GM18951 (cell line): Measurements from ENCODE around the gene FAM149A.

ENCODE experiments used
- POLR2A ChIP-seq: IDR thresholded peaks from 4 replicates; pipeline ENCODE4 v1.6.1; 2011; ENCODE audit warnings: mild to moderate bottlenecking; ENCODE audit not compliant: insufficient read length, insufficient read depth; ENCODE audit errors: extremely low read depth
- in situ Hi-C: fragments of 300-500 bp; cut with MboI; formaldehyde crosslinking; loops from one replicate; pipeline ENCODE4 v1.12.0; 2022; ENCODE audit warnings: low sequenced_read_pairs, mixed read lengths, inconsistent platforms; ENCODE audit not compliant: unreplicated experiment

Gene FAM149A

DNA sequence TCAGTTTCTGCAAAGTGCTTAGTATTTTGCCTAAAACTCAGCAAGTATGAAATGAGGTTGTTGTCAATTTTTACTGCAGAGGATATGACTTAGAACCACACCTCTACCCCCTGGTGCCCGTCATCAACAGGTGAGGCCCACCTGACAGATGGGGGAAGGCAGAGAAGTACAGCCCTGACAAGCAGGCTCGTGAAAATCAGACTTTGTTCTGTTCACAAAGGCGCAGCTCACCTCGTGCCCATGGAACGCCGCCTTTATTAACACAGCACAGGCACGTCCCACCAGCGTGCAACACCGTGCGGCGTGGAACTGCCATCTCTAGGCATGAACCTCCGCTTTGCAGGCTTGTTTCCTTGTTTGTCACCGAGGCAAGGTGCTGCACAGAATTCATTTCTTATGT is 100.2 kb downstream of the FAM149A start:
- in situ Hi-C loops, result no loop called here
- TF ChIP-seq POLR2A, result no peak

DNA sequence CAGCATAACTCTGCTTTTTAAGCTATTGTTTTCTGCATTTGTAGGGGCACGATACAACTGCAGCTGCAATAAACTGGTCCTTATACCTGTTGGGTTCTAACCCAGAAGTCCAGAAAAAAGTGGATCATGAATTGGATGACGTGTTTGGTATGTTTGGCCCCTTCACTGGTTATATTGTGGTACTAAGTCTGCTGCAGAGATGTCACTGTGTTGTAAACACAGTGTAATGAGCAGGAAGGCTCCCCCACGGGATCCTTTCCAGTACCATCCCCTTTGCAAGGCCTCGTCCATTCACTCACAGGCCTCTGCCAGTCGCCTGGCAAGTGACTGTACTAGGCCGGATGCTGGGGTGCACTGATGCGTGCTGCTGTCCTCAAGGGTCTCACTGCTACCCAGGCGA is 100.7 kb downstream of the FAM149A start:
- in situ Hi-C loops, result no loop called here
- no peak for TF ChIP-seq POLR2A

GRCh38 chr4:186216465-186217024 is 112.0 kb downstream of the FAM149A start:
- in situ Hi-C loops, result no loop called here
- TF ChIP-seq POLR2A, result no peak

GRCh38 chr4:186217733-186218293 is 113.3 kb downstream of the FAM149A start:
- TF ChIP-seq POLR2A, result no peak
- in situ Hi-C loops, result no loop called here

GRCh38 chr4:186221624-186222023 is 117.1 kb downstream of the FAM149A start:
- no peak for TF ChIP-seq POLR2A
- in situ Hi-C loops, result no loop called here
